ENCODE data around the gene ERVMER34-1.

DNA sequence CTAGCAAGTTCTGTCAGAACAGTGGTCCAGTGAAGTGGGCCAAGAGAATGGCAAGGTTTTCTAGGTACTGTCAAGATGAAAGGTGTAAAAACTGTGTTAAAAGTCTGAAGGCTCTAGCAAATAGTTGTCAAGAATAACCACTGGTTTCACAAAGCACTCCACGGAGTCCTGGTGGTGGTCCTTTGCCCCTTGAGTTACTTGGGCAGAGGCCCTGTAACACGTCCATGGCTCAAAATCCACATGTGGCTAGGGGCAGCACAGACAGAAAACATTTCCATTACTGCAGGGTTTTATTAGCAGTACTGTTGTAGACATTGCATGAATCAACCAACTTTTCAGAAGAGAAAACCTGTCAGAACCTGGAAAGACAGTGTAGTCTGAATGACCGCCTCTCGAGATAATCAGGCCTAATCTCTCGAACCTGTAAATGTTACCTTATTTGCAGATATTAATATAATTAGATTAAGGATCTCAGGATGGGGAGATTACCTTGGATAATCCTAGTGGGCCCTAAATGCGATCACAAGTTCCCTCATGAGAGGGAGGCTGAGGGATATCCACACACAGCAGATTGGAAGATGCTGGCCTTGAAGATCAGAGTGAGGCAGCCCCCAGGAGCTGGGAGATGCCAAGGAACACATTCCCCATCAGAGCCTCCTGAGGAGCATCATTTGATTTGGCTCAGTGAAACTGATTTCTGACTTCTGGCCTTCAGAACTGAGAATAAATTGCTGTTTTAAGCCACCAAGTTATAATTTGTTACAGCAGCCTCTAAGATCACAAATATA lies 34.7 kb downstream of the ERVMER34-1 start:
- TF ChIP-seq, protein P1, sequence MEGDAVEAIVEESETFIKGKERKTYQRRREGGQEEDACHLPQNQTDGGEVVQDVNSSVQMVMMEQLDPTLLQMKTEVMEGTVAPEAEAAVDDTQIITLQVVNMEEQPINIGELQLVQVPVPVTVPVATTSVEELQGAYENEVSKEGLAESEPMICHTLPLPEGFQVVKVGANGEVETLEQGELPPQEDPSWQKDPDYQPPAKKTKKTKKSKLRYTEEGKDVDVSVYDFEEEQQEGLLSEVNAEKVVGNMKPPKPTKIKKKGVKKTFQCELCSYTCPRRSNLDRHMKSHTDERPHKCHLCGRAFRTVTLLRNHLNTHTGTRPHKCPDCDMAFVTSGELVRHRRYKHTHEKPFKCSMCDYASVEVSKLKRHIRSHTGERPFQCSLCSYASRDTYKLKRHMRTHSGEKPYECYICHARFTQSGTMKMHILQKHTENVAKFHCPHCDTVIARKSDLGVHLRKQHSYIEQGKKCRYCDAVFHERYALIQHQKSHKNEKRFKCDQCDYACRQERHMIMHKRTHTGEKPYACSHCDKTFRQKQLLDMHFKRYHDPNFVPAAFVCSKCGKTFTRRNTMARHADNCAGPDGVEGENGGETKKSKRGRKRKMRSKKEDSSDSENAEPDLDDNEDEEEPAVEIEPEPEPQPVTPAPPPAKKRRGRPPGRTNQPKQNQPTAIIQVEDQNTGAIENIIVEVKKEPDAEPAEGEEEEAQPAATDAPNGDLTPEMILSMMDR (conservative IDR thresholded peaks at IDR 0.05), result no peak
- no peak for TF ChIP-seq EZH2 (IDR thresholded peaks at IDR 0.05; ENCODE audit: low read depth)
